Measurements from ENCODE around the gene TCF7L2.

TCF7L2 gene

GRCh38 chr10:113020838-113021237 lies 70.8 kb downstream of the TCF7L2 start:
- DNase-seq (ENCODE audit: low read depth in 2 of 3, low spot score in 2 of 3) = no peak

DNA sequence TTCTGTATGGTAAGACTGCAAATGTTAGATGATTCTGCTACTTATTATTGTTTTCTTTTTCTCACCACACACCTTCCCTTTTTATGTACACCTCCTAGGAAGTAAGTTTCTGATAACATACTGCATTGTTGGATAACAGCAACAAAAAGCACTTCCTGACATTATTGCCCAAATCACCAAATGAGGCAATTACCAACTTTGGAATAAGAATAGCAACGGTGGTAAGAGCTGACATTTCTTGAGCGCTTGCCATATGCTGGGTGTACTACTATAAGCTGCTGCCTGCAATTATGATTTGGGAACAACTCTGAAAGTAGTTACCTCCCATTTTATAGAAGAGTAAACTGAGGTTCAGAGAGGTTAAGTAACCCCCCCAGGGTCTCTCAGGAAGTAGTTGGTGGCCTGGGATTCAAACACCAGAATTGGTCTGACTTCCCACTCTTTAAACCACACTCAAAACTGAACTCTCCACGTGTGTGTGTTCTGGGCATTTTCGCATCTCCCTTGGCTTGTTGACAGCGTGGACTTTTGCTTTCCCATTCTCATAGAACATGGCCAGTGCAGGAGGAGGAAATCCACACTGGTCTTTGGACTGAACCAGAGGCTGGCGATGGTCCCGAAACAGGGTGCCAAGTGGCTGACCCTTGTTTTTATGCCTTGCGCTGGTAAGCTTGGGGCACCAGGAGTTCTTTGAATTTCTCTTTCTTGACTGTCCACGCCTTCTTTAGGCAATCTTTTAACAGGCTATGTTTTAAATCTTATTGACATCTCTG lies 71.4 kb downstream of the TCF7L2 start:
- DNase-seq (ENCODE audit: low read depth in 2 of 3, low spot score in 2 of 3) = no peak

- no peak for DNase-seq (ENCODE audit: low read depth in 2 of 3, low spot score in 2 of 3)
These were observed 72.2 kb downstream of the TCF7L2 start for GRCh38 chr10:113022265-113022664.

DNA sequence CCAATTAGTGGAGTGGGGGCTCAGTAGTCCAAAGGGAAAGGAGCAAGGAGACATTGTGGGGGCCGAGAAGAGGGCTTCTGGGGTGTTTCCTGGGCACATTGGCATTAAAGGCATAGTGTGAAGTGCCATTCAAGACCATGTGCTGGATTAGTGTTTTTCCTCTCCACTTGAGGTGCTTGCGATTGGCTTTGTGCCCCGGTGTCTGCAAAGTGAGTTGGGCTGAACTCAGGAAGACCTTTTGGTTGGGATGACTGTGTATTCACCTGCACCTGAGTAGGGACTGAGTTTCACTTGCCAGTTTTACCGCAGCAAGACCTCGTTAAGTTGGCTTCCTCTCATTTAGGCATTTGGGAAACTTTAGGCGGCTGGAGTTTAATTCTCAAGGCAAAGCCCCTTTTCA lies 73.0 kb downstream of the TCF7L2 start:
- DNase-seq (ENCODE audit: low read depth in 2 of 3, low spot score in 2 of 3) = no peak

GRCh38 chr10:113024930-113025329 lies 74.9 kb downstream of the TCF7L2 start:
- no peak for DNase-seq (ENCODE audit: low read depth in 2 of 3, low spot score in 2 of 3)

GRCh38 chr10:113025487-113025886 lies 75.4 kb downstream of the TCF7L2 start:
- DNase-seq (ENCODE audit: low read depth in 2 of 3, low spot score in 2 of 3) = no peak

GRCh38 chr10:113026679-113027078 lies 76.6 kb downstream of the TCF7L2 start:
- DNase-seq (ENCODE audit: low read depth in 2 of 3, low spot score in 2 of 3) = no peak

GRCh38 chr10:113027230-113027573 lies 77.2 kb downstream of the TCF7L2 start:
- no peak for DNase-seq (ENCODE audit: low read depth in 2 of 3, low spot score in 2 of 3)

DNA sequence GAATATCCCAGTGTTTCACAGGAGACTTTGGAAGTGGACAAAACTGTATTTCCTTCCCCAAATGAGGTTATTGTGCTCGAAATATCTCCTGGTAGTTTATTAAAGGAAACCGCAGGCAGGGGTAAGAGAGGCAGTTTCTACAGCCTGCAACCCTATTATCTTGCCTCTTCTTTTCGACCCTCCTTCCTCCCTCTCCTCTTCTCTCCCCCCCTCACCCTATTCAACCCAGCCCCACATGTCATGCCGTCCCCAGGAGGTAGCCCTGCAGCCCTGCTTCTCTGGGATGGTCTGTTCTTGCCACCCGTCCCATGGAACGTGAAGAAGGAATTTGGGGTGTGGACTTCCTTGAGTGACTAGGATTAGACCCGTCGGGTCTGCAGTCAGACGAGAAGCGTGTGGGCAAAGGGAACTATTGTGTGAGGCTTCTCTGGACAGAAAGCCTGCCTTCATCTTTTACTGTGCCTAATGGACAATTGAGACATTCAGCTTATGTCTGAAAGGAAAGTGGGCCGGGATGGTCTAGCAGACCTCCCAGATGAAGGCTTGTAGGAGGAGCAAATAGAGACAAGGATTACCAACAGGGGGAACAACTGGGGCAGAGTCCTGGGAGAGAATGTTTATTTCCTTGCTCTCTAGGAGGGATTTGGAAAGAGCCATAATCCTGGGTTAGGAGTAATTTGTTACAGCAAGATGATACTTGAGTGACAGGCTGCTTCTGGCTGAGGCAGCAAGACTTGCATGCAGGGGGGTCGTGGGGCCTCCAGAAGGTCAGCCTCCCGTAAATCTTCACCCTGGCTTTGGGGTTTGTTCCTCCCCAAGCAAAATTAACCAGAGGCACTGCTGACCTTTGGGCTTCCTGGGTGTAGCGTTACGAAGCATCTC lies 77.8 kb downstream of the TCF7L2 start:
- DNase-seq (ENCODE audit: low read depth in 2 of 3, low spot score in 2 of 3) = no peak

DNA sequence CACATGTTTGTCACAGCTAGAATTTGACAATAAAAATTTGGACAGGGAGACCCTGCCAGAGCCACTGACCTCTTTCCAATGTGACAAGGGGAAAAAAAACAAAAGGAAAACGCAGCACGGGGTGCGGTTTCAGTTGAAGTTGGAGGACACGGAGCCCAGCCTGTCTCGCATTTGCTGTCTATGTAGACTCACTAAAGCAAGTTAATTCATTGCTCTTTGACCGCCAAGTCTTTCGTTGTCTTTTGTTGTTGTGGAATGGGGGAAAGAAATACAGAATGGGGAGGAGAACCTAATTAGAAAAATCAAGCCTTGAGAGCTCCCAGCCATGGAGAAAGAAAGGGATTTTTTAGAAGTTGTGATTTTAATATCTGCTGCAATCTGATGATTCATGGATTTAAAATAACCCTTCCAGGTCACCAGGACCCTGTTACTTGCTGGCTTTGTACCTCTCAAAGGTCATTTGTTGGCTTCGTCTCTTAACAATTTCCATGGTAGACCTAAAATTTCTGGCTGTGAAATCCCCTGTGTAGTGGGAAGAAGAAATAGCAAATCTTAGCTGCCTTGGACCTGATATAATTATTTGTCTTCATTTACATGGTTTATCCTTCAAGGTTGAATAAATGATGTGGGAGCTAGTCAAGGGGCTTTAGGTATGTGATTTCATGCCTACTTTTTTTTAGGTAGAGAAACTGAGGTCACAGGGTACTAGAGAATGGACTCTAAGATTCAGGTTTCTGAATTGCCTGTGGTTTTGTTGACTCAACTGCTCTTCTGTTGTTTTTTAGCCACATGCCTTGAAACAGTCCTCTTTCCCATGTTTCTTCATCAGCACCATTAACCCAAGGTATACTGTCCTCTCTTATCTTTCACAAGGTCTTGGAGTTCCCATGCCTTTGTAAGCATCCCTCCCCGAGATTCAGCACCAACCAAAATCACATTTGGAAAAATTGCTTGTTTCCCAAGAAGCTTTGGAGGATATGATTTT lies 78.7 kb downstream of the TCF7L2 start:
- no peak for DNase-seq (ENCODE audit: low read depth in 2 of 3, low spot score in 2 of 3)

GRCh38 chr10:113030453-113030852 lies 80.4 kb downstream of the TCF7L2 start:
- no peak for DNase-seq (ENCODE audit: low read depth in 2 of 3, low spot score in 2 of 3)

GRCh38 chr10:113031147-113031546 lies 81.1 kb downstream of the TCF7L2 start:
- no peak for DNase-seq (ENCODE audit: low read depth in 2 of 3, low spot score in 2 of 3)

- DNase-seq (ENCODE audit: low read depth in 2 of 3, low spot score in 2 of 3) = no peak
These were observed 83.9 kb downstream of the TCF7L2 start for GRCh38 chr10:113033991-113034390.

DNA sequence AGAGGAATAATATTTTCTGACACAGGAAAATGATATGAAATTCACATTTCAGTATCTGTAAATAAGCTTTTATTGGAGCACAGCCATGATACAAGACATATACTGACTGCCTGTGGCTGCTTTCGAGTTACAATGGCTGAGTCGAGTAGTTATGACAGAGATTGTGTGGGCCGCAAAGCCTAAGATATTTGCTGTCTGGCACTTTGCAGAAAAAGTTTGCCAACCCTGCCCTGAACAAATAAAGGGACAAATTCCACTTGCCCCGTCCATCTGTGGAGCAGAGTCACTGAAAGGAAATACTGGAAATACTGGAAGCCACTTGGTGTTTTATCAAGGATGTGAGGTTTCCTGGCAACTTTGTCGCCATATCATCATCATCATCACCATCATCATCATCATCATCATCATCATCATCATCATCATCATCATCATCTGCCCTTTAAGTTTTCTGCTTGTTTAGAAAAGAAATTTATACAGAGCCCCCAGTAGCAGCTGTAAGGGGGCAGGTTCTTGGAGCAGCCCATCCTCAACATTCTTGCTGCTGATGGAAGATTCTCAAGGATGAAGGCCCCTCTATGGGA lies 85.8 kb downstream of the TCF7L2 start:
- no peak for DNase-seq (ENCODE audit: low read depth in 2 of 3, low spot score in 2 of 3)

DNA sequence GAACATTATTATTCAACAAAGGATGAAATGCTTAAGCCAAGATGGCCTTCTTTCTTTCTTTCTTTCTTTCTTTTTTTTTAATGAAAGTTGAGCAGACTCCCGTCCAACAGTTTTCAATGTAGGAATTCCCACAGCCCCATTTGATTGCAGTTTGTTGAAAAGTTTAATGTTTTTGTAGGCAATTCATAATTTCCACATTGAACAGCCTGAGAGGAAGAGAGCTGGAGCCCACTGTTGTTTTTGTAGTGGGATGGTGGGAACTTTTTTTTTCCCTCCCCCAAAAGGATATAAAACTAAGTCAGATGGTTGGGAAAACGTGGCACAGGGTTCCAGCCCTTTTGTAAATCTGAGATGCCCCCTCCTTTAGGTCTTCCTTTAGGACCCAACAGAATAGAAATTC lies 86.6 kb downstream of the TCF7L2 start:
- DNase-seq (ENCODE audit: low read depth in 2 of 3, low spot score in 2 of 3) = no peak

- DNase-seq (ENCODE audit: low read depth in 2 of 3, low spot score in 2 of 3) = no peak
These were observed 87.2 kb downstream of the TCF7L2 start for GRCh38 chr10:113037218-113037617.

DNA sequence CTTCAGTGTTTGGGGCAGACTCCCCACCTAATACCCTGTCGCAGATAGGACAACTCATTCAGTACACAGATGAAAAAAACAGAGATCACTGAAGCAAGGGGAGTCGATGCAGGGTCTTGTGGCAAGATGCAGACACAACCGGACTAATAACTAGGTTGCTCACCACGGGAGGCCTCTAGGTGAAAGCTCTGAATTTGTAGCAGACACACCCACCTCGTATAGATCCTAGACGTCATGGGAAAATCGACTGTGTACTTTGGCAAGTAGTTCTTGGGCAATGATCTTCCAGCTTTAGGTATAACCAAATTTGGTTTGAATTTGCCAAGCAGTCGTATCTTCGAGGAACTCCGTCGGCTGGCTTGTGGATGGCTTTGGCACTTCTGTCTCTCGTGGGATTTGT lies 88.1 kb downstream of the TCF7L2 start:
- DNase-seq (ENCODE audit: low read depth in 2 of 3, low spot score in 2 of 3) = no peak

DNA sequence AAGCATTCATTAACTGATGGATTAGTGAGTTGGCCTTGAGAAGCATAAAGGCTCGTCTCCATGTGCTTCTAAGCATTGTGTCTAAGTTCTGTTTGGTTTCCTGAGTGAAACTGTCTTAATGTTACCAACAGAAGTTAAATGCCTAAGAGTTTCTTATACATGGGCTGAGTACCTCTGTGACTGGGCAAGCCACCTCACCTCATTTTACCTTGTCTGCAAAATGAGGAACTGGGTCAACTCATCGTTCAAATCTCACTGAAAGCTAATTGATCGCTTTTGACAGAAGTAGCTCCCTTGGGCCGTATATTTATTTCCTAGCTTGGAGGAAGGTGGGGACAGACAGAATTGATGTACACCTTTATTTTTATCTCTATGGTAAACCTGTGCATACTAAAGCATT lies 88.9 kb downstream of the TCF7L2 start:
- no peak for DNase-seq (ENCODE audit: low read depth in 2 of 3, low spot score in 2 of 3)

GRCh38 chr10:113041324-113041723 lies 91.3 kb downstream of the TCF7L2 start:
- DNase-seq (ENCODE audit: low read depth in 2 of 3, low spot score in 2 of 3) = no peak

- no peak for DNase-seq (ENCODE audit: low read depth in 2 of 3, low spot score in 2 of 3)
These were observed 92.0 kb downstream of the TCF7L2 start for GRCh38 chr10:113041841-113042750.
